ENCODE data around the gene GIMAP5. TPM values are rescaled to one million over a fixed set of nuclear protein-coding genes. Genes with fewer than 3 reads are reported as not detected.

The GIMAP5 gene
- polyA plus RNA-seq, 1 of the 3 experiments (the other 2 are of a cell fraction): not detected

DNA sequence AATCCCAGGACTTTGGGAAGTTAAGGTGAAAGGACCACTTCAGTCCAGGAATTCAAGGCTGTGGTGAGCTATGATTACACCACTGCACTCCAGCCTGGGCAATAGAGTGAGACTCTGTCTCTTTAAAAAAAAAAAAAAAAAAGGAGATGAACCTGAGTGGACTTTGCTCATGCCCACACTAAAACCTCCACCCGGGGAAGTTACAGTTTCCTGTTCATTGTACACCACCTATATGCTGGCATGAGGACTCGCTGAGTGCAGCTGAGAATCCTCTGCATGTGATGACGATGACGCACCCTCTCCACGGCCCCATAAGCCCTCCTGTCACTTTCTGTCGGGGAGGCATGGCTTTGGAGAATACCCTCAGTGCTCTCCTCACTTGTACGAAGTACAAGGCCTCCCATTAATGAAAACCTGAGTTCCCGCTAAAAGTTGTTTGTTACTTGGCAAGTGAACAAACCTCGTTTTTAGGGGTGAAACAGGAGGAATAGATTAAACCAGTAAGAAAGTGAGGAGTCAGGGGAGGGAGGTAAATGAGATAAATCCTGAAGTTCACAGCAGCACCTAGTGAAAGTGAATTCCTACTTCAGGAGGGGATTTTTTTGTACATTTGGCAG lies 47.0 kb downstream of the GIMAP5 start:
- H3K4me3 ChIP-seq (ENCODE audit: low read depth in 2 of 2, low read length in 1 of 2): no peak overlapping the region
- no peak overlapping the region for H3K9ac ChIP-seq
- DNase-seq: no peak
- H3K27ac ChIP-seq (ENCODE audit: low read depth in 2 of 2, low read length in 1 of 2): peak overlapping the region in 1 of 2 experiments; percentile 36; a peak in 2 of 4 replicates
- no peak overlapping the region for H2AFZ ChIP-seq (ENCODE audit: low read depth)
- no peak overlapping the region for H3K4me2 ChIP-seq
- WGBS (ENCODE audit: low lambda C conversion rate): 66% methylated on average over 9 of the region's 9 CpGs
- no peaks in the 10 kb centered on the region for H3K79me2 ChIP-seq (ENCODE audit: insufficient read depth)
- H3K9me2 ChIP-seq: no peaks in the 10 kb centered on the region
- CTCF ChIA-PET: interaction anchor here (0.8 to 12.3 kb wide), 9 partner anchors 93 to 335 kb away, joined by 3 to 136 read pairs (median 10); no protein-coding TSS in a partner anchor
- POLR2A ChIA-PET: interaction anchor here (0.6 kb wide), 1 partner anchor 12 kb away, joined by 5 read pairs; no protein-coding TSS in a partner anchor
- TF ChIP-seq, protein P1, sequence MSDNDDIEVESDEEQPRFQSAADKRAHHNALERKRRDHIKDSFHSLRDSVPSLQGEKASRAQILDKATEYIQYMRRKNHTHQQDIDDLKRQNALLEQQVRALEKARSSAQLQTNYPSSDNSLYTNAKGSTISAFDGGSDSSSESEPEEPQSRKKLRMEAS (IDR thresholded peaks at IDR 0.05; ENCODE audit: low read depth): no peak
- TF ChIP-seq ELF1 (IDR thresholded peaks at IDR 0.05) (no peak), EP300 (IDR thresholded peaks at IDR 0.05; ENCODE audit: borderline replicate concordance in 1 of 2, low read depth in 1 of 2, low read length in 1 of 2) (no peak), TEAD4 (IDR thresholded peaks at IDR 0.05; ENCODE audit: borderline replicate concordance, insufficient read depth) (no peak), TCF12 (IDR thresholded peaks at IDR 0.05) (no peak)
- H3K9me3 ChIP-seq: no peaks in the 10 kb centered on the region
- H4K20me1 ChIP-seq (ENCODE audit: insufficient read depth): no peaks in the 10 kb centered on the region
- no peaks in the 10 kb centered on the region for H3K27me3 ChIP-seq (ENCODE audit: insufficient read depth)
- H3F3A ChIP-seq (replicated peaks; ENCODE audit: insufficient read depth): no peaks in the 10 kb centered on the region
- peaks cover 19 to 45% of the 10 kb centered on the region in 2 experiments; a peak in 3 of 4 replicates for H3K4me1 ChIP-seq (ENCODE audit: control insufficient read depth in 1 of 2, insufficient read depth in 2 of 2, low read depth in 1 of 2, low read length in 1 of 2)
- H3K36me3 ChIP-seq (replicated peaks in 1 of 2; ENCODE audit: control insufficient read depth in 1 of 2, insufficient read depth in 2 of 2, low read length in 1 of 2): no peaks in the 10 kb centered on the region

DNA sequence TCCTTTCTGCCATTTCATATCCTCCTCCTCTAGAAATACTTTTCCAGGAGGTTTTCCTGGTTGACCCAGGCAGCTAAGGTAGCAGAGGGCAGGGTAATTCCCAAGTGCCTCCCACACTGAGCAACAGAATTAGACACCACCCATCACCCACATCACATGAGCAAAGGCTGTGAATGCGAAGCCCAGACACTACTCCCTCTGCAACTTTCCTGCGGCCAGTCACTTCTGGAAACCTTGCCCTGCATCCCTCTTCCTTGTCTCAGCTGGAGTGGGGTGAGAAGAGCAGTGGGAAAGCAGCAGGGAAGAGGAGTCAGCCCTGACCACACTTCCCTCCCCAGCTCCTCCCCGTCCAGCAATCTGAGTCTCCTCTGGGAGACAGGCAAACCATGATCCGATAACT lies 47.7 kb downstream of the GIMAP5 start:
- no peak for TF ChIP-seq FOXJ3 (CRISPR knock-in tag; IDR thresholded peaks at IDR 0.05)
- no peak for TF ChIP-seq MEF2A (IDR thresholded peaks at IDR 0.05; ENCODE audit: borderline replicate concordance, low read depth)
- TF ChIP-seq EP300 (IDR thresholded peaks at IDR 0.05; ENCODE audit: borderline replicate concordance in 1 of 2, low read depth in 1 of 2, low read length in 1 of 2): no peak
- TF ChIP-seq, protein P2, sequence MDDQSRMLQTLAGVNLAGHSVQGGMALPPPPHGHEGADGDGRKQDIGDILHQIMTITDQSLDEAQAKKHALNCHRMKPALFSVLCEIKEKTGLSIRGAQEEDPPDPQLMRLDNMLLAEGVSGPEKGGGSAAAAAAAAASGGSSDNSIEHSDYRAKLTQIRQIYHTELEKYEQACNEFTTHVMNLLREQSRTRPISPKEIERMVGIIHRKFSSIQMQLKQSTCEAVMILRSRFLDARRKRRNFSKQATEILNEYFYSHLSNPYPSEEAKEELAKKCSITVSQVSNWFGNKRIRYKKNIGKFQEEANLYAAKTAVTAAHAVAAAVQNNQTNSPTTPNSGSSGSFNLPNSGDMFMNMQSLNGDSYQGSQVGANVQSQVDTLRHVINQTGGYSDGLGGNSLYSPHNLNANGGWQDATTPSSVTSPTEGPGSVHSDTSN (IDR thresholded peaks at IDR 0.05): no peak
- TF ChIP-seq GABPA (IDR thresholded peaks at IDR 0.05; ENCODE audit: low read depth): no peak
- TF ChIP-seq TEAD4 (IDR thresholded peaks at IDR 0.05; ENCODE audit: borderline replicate concordance, insufficient read depth): no peak
- no peak for TF ChIP-seq NFIC (IDR thresholded peaks at IDR 0.05; ENCODE audit: borderline replicate concordance)
- TF ChIP-seq, protein P3, sequence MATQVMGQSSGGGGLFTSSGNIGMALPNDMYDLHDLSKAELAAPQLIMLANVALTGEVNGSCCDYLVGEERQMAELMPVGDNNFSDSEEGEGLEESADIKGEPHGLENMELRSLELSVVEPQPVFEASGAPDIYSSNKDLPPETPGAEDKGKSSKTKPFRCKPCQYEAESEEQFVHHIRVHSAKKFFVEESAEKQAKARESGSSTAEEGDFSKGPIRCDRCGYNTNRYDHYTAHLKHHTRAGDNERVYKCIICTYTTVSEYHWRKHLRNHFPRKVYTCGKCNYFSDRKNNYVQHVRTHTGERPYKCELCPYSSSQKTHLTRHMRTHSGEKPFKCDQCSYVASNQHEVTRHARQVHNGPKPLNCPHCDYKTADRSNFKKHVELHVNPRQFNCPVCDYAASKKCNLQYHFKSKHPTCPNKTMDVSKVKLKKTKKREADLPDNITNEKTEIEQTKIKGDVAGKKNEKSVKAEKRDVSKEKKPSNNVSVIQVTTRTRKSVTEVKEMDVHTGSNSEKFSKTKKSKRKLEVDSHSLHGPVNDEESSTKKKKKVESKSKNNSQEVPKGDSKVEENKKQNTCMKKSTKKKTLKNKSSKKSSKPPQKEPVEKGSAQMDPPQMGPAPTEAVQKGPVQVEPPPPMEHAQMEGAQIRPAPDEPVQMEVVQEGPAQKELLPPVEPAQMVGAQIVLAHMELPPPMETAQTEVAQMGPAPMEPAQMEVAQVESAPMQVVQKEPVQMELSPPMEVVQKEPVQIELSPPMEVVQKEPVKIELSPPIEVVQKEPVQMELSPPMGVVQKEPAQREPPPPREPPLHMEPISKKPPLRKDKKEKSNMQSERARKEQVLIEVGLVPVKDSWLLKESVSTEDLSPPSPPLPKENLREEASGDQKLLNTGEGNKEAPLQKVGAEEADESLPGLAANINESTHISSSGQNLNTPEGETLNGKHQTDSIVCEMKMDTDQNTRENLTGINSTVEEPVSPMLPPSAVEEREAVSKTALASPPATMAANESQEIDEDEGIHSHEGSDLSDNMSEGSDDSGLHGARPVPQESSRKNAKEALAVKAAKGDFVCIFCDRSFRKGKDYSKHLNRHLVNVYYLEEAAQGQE (IDR thresholded peaks at IDR 0.05; ENCODE audit: low read depth, low read length): no peak
- no peak for TF ChIP-seq CHD2 (IDR thresholded peaks at IDR 0.05; ENCODE audit: low read length, partially characterized antibody)
- TF ChIP-seq, protein P4, sequence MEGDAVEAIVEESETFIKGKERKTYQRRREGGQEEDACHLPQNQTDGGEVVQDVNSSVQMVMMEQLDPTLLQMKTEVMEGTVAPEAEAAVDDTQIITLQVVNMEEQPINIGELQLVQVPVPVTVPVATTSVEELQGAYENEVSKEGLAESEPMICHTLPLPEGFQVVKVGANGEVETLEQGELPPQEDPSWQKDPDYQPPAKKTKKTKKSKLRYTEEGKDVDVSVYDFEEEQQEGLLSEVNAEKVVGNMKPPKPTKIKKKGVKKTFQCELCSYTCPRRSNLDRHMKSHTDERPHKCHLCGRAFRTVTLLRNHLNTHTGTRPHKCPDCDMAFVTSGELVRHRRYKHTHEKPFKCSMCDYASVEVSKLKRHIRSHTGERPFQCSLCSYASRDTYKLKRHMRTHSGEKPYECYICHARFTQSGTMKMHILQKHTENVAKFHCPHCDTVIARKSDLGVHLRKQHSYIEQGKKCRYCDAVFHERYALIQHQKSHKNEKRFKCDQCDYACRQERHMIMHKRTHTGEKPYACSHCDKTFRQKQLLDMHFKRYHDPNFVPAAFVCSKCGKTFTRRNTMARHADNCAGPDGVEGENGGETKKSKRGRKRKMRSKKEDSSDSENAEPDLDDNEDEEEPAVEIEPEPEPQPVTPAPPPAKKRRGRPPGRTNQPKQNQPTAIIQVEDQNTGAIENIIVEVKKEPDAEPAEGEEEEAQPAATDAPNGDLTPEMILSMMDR (IDR thresholded peaks at IDR 0.05): no peak
- TF ChIP-seq, protein P5, sequence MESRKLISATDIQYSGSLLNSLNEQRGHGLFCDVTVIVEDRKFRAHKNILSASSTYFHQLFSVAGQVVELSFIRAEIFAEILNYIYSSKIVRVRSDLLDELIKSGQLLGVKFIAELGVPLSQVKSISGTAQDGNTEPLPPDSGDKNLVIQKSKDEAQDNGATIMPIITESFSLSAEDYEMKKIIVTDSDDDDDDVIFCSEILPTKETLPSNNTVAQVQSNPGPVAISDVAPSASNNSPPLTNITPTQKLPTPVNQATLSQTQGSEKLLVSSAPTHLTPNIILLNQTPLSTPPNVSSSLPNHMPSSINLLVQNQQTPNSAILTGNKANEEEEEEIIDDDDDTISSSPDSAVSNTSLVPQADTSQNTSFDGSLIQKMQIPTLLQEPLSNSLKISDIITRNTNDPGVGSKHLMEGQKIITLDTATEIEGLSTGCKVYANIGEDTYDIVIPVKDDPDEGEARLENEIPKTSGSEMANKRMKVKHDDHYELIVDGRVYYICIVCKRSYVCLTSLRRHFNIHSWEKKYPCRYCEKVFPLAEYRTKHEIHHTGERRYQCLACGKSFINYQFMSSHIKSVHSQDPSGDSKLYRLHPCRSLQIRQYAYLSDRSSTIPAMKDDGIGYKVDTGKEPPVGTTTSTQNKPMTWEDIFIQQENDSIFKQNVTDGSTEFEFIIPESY (IDR thresholded peaks at IDR 0.05; ENCODE audit: borderline replicate concordance, low read depth): no peak
- TF ChIP-seq NRF1 (IDR thresholded peaks at IDR 0.05; ENCODE audit: low read depth, low read length): no peak
- TF ChIP-seq, protein P1 (IDR thresholded peaks at IDR 0.05; ENCODE audit: low read depth): no peak
- no peak for TF ChIP-seq SIN3A (IDR thresholded peaks at IDR 0.05; ENCODE audit: borderline replicate concordance, low read depth, low read length)
- Histone ChIP-seq H3K36me3 (replicated peaks in 1 of 2; ENCODE audit: control insufficient read depth in 1 of 2, insufficient read depth in 2 of 2, low read length in 1 of 2) (no peaks in the 10 kb centered on the region), H3K4me3 (ENCODE audit: low read depth in 2 of 2, low read length in 1 of 2) (no peak overlapping the region), H3K27ac (ENCODE audit: low read depth in 2 of 2, low read length in 1 of 2) (peak overlapping the region in 1 of 2 experiments; percentile 36; a peak in 2 of 4 replicates), H3K27me3 (ENCODE audit: insufficient read depth) (no peaks in the 10 kb centered on the region), H3K9ac (no peak overlapping the region), H3K9me3 (no peaks in the 10 kb centered on the region), H3F3A (replicated peaks; ENCODE audit: insufficient read depth) (no peaks in the 10 kb centered on the region), H2AFZ (ENCODE audit: low read depth) (no peak overlapping the region), H3K4me1 (ENCODE audit: control insufficient read depth in 1 of 2, insufficient read depth in 2 of 2, low read depth in 1 of 2, low read length in 1 of 2) (peaks cover 19 to 52% of the 10 kb centered on the region in 2 experiments; a peak in 3 of 4 replicates), H3K9me2 (no peaks in the 10 kb centered on the region), H4K20me1 (ENCODE audit: insufficient read depth) (no peaks in the 10 kb centered on the region), H3K4me2 (no peak overlapping the region), H3K79me2 (ENCODE audit: insufficient read depth) (no peaks in the 10 kb centered on the region)
- DNase-seq: no peak
- ChIA-PET CTCF (interaction anchor here (0.8 to 12.3 kb wide), 6 partner anchors 92 to 336 kb away, joined by 3 to 136 read pairs (median 43); no protein-coding TSS in a partner anchor), POLR2A (interaction anchor here (0.6 kb wide), 2 partner anchors 13 to 204 kb away, joined by 4 to 5 read pairs; no protein-coding TSS in a partner anchor)
- WGBS (ENCODE audit: low lambda C conversion rate): 62% methylated on average over 4 of the region's 4 CpGs
